ENCODE data around the gene MED9. TPM values are rescaled to one million over a fixed set of nuclear protein-coding genes. Genes with fewer than 3 reads are reported as not detected.

Gene MED9
- total and polyA plus RNA-seq, 2 of the 8 experiments (the other 6 are each of a cell fraction or from before 2014, with no cell fraction given) = 15.8 to 19.7 TPM

GRCh38 chr17:17443173-17443572, 33.6 kb upstream of the MED9 start (continued):
- TF ChIP-seq POLR2AphosphoS5 (IDR thresholded peaks at IDR 0.05; ENCODE audit: low read depth, low read length) (no peak), SP2 (IDR thresholded peaks at IDR 0.05; ENCODE audit: low read length) (no peak), CHD7 (IDR thresholded peaks at IDR 0.05; ENCODE audit: insufficient replicate concordance, low read length) (no peak), ATF3 (IDR thresholded peaks at IDR 0.05; ENCODE audit: insufficient read depth, low read depth, low read length) (no peak), YY1 (IDR thresholded peaks at IDR 0.05; ENCODE audit: low read depth, low read length) (no peak)
